H1 (cell line): Measurements from ENCODE around the gene LRP5.

ENCODE experiments used
- CBX8 ChIP-seq: fragments of 300-800, 300-1000 bp; sonication (generic); IDR thresholded peaks from 2 replicates; pipeline ENCODE4 v1.7.1; 2016; ENCODE audit warnings: low read depth, low read length, borderline replicate concordance
- CEBPB ChIP-seq: IDR thresholded peaks from 2 replicates; pipeline ENCODE4 v1.6.1; 2012; ENCODE audit warnings: low read depth, low read length
- CTCF ChIP-seq, 3 experiments: IDR thresholded peaks; 1 replicate in 2 of 3; 2 replicates in 1 of 3; pipeline versions ENCODE4 v1.5.1 to v1.6.1; 2011; ENCODE audit warnings: low read length in 3 of 3, mild to moderate bottlenecking in 3 of 3, inconsistent platforms in 2 of 3, low read depth in 1 of 3, moderate library complexity in 1 of 3; ENCODE audit not compliant: insufficient read depth in 1 of 3; ENCODE audit errors: control extremely low read depth in 1 of 3
- EP300 ChIP-seq, 2 experiments: IDR thresholded peaks; 1 replicate in 1 of 2; 2 replicates in 1 of 2; pipeline ENCODE4 v1.6.1; 2011 to 2012; ENCODE audit warnings: low read depth in 2 of 2, low read length in 2 of 2, mild to moderate bottlenecking in 2 of 2, borderline replicate concordance in 1 of 2, inconsistent platforms in 1 of 2, moderate library complexity in 1 of 2
- HDAC2 ChIP-seq, 2 experiments: fragments of 300-600 bp in 1 of 2; sonication (generic) in 1 of 2; IDR thresholded peaks; 2 replicates each; pipeline ENCODE4 v1.6.1; 2011 to 2012; ENCODE audit warnings: low read depth in 2 of 2, low read length in 2 of 2, mild to moderate bottlenecking in 2 of 2, moderate library complexity in 2 of 2, borderline replicate concordance in 1 of 2, inconsistent platforms in 1 of 2
- NRF1 ChIP-seq: IDR thresholded peaks from 2 replicates; pipeline ENCODE4 v1.6.1; 2011; ENCODE audit warnings: mild to moderate bottlenecking, low read depth, low read length, improper control_type of control experiment
- POLR2A ChIP-seq, 2 experiments: IDR thresholded peaks; 1 replicate in 1 of 2; 2 replicates in 1 of 2; pipeline ENCODE4 v1.6.1; 2011; ENCODE audit warnings: low read depth in 2 of 2, low read length in 2 of 2, mild to moderate bottlenecking in 2 of 2; ENCODE audit errors: control extremely low read depth in 1 of 2
- POLR2AphosphoS5 ChIP-seq: IDR thresholded peaks from 2 replicates; pipeline ENCODE4 v1.6.1; 2011; ENCODE audit warnings: low read depth, low read length

GRCh38 chr11:68480852-68481510, 168.6 kb downstream of the LRP5 start:
- TF ChIP-seq CEBPB = no peak
- no peak for TF ChIP-seq CBX8
- TF ChIP-seq CTCF (IDR thresholded peaks at IDR 0.05; ENCODE audit: control extremely low read depth in 1 of 3, insufficient read depth in 1 of 3, low read depth in 1 of 3, low read length in 3 of 3) = no peak
- TF ChIP-seq POLR2A (IDR thresholded peaks at IDR 0.05; ENCODE audit: control extremely low read depth in 1 of 2, low read depth in 2 of 2, low read length in 2 of 2) = no peak
- TF ChIP-seq HDAC2 (IDR thresholded peaks at IDR 0.05; ENCODE audit: borderline replicate concordance in 1 of 2, low read depth in 2 of 2, low read length in 2 of 2) = no peak
- no peak for TF ChIP-seq EP300 (IDR thresholded peaks at IDR 0.05; ENCODE audit: borderline replicate concordance in 1 of 2, low read depth in 2 of 2, low read length in 2 of 2)
- TF ChIP-seq POLR2AphosphoS5 = no peak
- no peak for TF ChIP-seq NRF1
